GM23338 (cell line): ENCODE measurements around the gene DMWD. TPM values are rescaled to one million over a fixed set of nuclear protein-coding genes. Genes with fewer than 3 reads are reported as not detected.

Experiments used
- CREB1 ChIP-seq: fragments of 250-450 bp; sonication (Bioruptor Pico); IDR thresholded peaks from 2 replicates; pipeline ENCODE4 v1.5.0; 2020; ENCODE audit warnings: low read depth, mild to moderate bottlenecking, moderate library complexity
- ETS1 ChIP-seq: IDR thresholded peaks from 2 replicates; pipeline ENCODE4 v1.6.1; 2016; ENCODE audit warnings: antibody characterized with exemption
- EZH2phosphoT487 ChIP-seq: fragments of 200-600 bp; sonication (generic); IDR thresholded peaks from one replicate; pipeline ENCODE4 v1.8.1; 2018; ENCODE audit warnings: antibody characterized with exemption; ENCODE audit not compliant: unreplicated experiment
- JUNB ChIP-seq: IDR thresholded peaks from one replicate; pipeline ENCODE4 v1.6.1; 2016; ENCODE audit warnings: antibody characterized with exemption; ENCODE audit not compliant: unreplicated experiment
- POLR2AphosphoS5 ChIP-seq: IDR thresholded peaks from 2 replicates; pipeline ENCODE4 v1.6.1; 2016; ENCODE audit warnings: antibody characterized with exemption, low read depth
- REST ChIP-seq: IDR thresholded peaks from one replicate; pipeline ENCODE4 v1.6.1; 2018; ENCODE audit warnings: antibody characterized with exemption; ENCODE audit not compliant: unreplicated experiment
- ZNF331 ChIP-seq: fragments of 250-450 bp; sonication (Bioruptor Pico); IDR thresholded peaks from 2 replicates; pipeline ENCODE4 v1.5.0; 2020; ENCODE audit warnings: low read depth, mild to moderate bottlenecking, moderate library complexity
- ZNF462 ChIP-seq: fragments of 250-450 bp; sonication (Bioruptor Pico); IDR thresholded peaks from 2 replicates; pipeline ENCODE4 v1.5.0; 2020; ENCODE audit warnings: mild to moderate bottlenecking, moderate library complexity
- polyA plus RNA-seq: library from polyadenylated mRNA; unstranded; fragments of >200 nt; fragmentation: Nextera tagmentation; extraction: Ambion mirVana; gene quantifications from 2 replicates; pipeline ENCODE4 v1.2.1, GENCODE V29; 2016
- total RNA-seq: library from RNA; depleted of rRNA; stranded (reverse); fragments of >200 nt; shearing (Covaris generic); gene quantifications from 2 replicates; pipeline ENCODE4 v1.2.3, GENCODE V29; 2014

Gene DMWD
- total and polyA plus RNA-seq, 2 experiments from 2014 or later = 12.1 to 45.6 TPM

GRCh38 chr19:45739498-45740439 is 52.9 kb downstream of the DMWD start (continued):
- TF ChIP-seq ZNF462 (CRISPR knock-in tag) (no peak), POLR2AphosphoS5 (no peak), EZH2phosphoT487 (no peak), ZNF331 (CRISPR knock-in tag) (no peak), JUNB (no peak), REST (no peak), CREB1 (CRISPR knock-in tag) (no peak), ETS1 (no peak)
